HCT116 (cell line): ENCODE data around the gene DDX55. TPM values are rescaled to one million over a fixed set of nuclear protein-coding genes. Genes with fewer than 3 reads are reported as not detected.

ENCODE experiments used
- ATAC-seq: fragments of 200-7000 bp; cut with Tn5 transposase; 2 replicates; pipeline ENCODE4 v1.9.1; 2020; ENCODE audit warnings: mild to moderate bottlenecking, moderate library complexity
- BruUV-seq: library from RNA; stranded (reverse); fragments of 400-500 nt; replicated peaks from 2 replicates; lab custom pipeline; 2021; lab: Mats Ljungman, UMichigan
- CTCF ChIA-PET: fragments of 300-600 bp; sonication (Branson Sonifier 250); formaldehyde crosslinking; loops from one replicate; lab custom pipeline; 2021; ENCODE audit warnings: antibody characterized with exemption; lab: Charles Lee
- POLR2A ChIA-PET: fragments of 300-600, 350-600 bp; sonication (Branson Sonifier 250); formaldehyde crosslinking; loops from one replicate; lab custom pipeline; 2021; ENCODE audit warnings: antibody characterized with exemption; lab: Charles Lee
- RAD21 ChIA-PET, 2 experiments: fragments of 300-600 bp; sonication (Branson Sonifier 250); formaldehyde crosslinking; loops; one replicate each; lab custom pipeline; 2023; ENCODE audit warnings: low total read pairs in 2 of 2; ENCODE audit not compliant: uncharacterized antibody in 2 of 2, unreplicated experiment in 2 of 2, low non-redundant PET in 1 of 2; lab: Charles Lee
- DNase-seq: peaks from one replicate; pipeline ENCODE4 v3.0.0-alpha.2; 2010; ENCODE audit warnings: low read depth, low spot score
- H2AFZ ChIP-seq: fragments of 200-600 bp; shearing (Covaris generic), sonication (generic); 2 replicates; pipeline ENCODE4 v1.6.1; 2017; ENCODE audit warnings: low read depth, mixed run types, mixed read lengths, antibody characterized with exemption, low read length; ENCODE audit not compliant: poor library complexity, severe bottlenecking
- H3K27ac ChIP-seq: 2 replicates; pipeline ENCODE4 v1.5.1; 2012; ENCODE audit warnings: low read depth, low read length
- H3K27me3 ChIP-seq: fragments of 200-600 bp; sonication (generic); 2 replicates; pipeline ENCODE4 v1.6.1; 2016; ENCODE audit warnings: mixed run types, low read length, mixed read lengths; ENCODE audit not compliant: insufficient read depth
- H3K36me3 ChIP-seq, 2 experiments: fragments of 200-500 bp in 1 of 2; fragments of 200-600 bp in 1 of 2; sonication (Bioruptor generic) in 1 of 2; sonication (generic) in 1 of 2; 2 replicates each; pipeline versions ENCODE4 v1.5.1 to v1.6.1; 2014 to 2016; ENCODE audit warnings: low read length in 2 of 2, inconsistent platforms in 1 of 2, mixed read lengths in 1 of 2, mixed run types in 1 of 2; ENCODE audit not compliant: insufficient read depth in 2 of 2, control insufficient read depth in 1 of 2
- H3K4me1 ChIP-seq, 2 experiments: fragments of 200-600 bp in 1 of 2; sonication (generic) in 1 of 2; 2 replicates each; pipeline versions ENCODE4 v1.5.1 to v1.6.1; 2012 to 2017; ENCODE audit warnings: low read length in 2 of 2, inconsistent platforms in 1 of 2, mild to moderate bottlenecking in 1 of 2, mixed read lengths in 1 of 2, mixed run types in 1 of 2, moderate library complexity in 1 of 2; ENCODE audit not compliant: insufficient read depth in 2 of 2, control insufficient read depth in 1 of 2
- H3K4me2 ChIP-seq: fragments of 200-600 bp; sonication (generic); 2 replicates; pipeline ENCODE4 v1.6.1; 2017; ENCODE audit warnings: mixed run types, low read length, mixed read lengths
- H3K4me3 ChIP-seq, 2 experiments: fragments of 200-600 bp in 1 of 2; sonication (generic) in 1 of 2; replicated peaks in 1 of 2; 2 replicates each; pipeline ENCODE4 v1.5.1; 2011 to 2016; ENCODE audit warnings: low read length in 2 of 2, control low read depth in 1 of 2, low read depth in 1 of 2, mild to moderate bottlenecking in 1 of 2, mixed read lengths in 1 of 2, mixed run types in 1 of 2
- H3K79me2 ChIP-seq: fragments of 200-600 bp; sonication (generic); 2 replicates; pipeline ENCODE4 v1.6.1; 2017; ENCODE audit warnings: mild to moderate bottlenecking, mixed run types, low read length, moderate library complexity, mixed read lengths; ENCODE audit not compliant: insufficient read depth
- H3K9ac ChIP-seq: fragments of 200-600 bp; sonication (generic); 2 replicates; pipeline ENCODE4 v1.6.1; 2016; ENCODE audit warnings: low read length, mixed read lengths
- H3K9me2 ChIP-seq: fragments of 200-600 bp; sonication (generic), shearing (Covaris generic); 2 replicates; pipeline ENCODE4 v1.6.1; 2017; ENCODE audit warnings: mixed run types, mild to moderate bottlenecking, moderate library complexity; ENCODE audit not compliant: insufficient read depth
- H3K9me3 ChIP-seq, 2 experiments: fragments of 200-500 bp in 1 of 2; fragments of 200-600 bp in 1 of 2; sonication (Bioruptor generic) in 1 of 2; sonication (generic) in 1 of 2; 2 replicates each; pipeline ENCODE4 v1.6.1; 2014 to 2017; ENCODE audit warnings: low read length in 2 of 2, mixed read lengths in 2 of 2, inconsistent platforms in 1 of 2, low read depth in 1 of 2, mild to moderate bottlenecking in 1 of 2, mixed run types in 1 of 2, moderate library complexity in 1 of 2; ENCODE audit not compliant: control insufficient read depth in 1 of 2, insufficient read depth in 1 of 2
- H4K20me1 ChIP-seq: fragments of 200-600 bp; sonication (generic), shearing (Covaris generic); 2 replicates; pipeline ENCODE4 v1.6.1; 2017; ENCODE audit warnings: mixed run types, mild to moderate bottlenecking, moderate library complexity; ENCODE audit not compliant: insufficient read depth
- CBX3 ChIP-seq: IDR thresholded peaks from 2 replicates; pipeline ENCODE4 v1.6.1; 2012; ENCODE audit warnings: low read depth
- CEBPB ChIP-seq: IDR thresholded peaks from 2 replicates; pipeline ENCODE4 v1.6.1; 2012; ENCODE audit warnings: low read depth
- ELF1 ChIP-seq: IDR thresholded peaks from 2 replicates; pipeline ENCODE4 v1.6.1; 2012; ENCODE audit warnings: low read depth, borderline replicate concordance
- EZH2 ChIP-seq: fragments of 200-600 bp; sonication (generic); IDR thresholded peaks from 2 replicates; pipeline ENCODE4 v1.6.1; 2017; ENCODE audit warnings: antibody characterized with exemption, mixed run types
- EZH2phosphoT487 ChIP-seq: fragments of 200-600 bp; IDR thresholded peaks from 2 replicates; pipeline ENCODE4 v1.6.1; 2018; ENCODE audit warnings: antibody characterized with exemption, borderline replicate concordance
- FOSL1 ChIP-seq: IDR thresholded peaks from 2 replicates; pipeline ENCODE4 v1.6.1; 2012; ENCODE audit warnings: low read depth
- JUND ChIP-seq: IDR thresholded peaks from 2 replicates; pipeline ENCODE4 v1.6.1; 2012
- POLR2AphosphoS5 ChIP-seq: IDR thresholded peaks from 2 replicates; pipeline ENCODE4 v1.6.1; 2011; ENCODE audit warnings: mild to moderate bottlenecking, low read depth, low read length, moderate library complexity
- SIN3A ChIP-seq: IDR thresholded peaks from 2 replicates; pipeline ENCODE4 v1.6.1; 2012; ENCODE audit warnings: low read depth
- SP1 ChIP-seq: IDR thresholded peaks from 2 replicates; pipeline ENCODE4 v1.6.1; 2012; ENCODE audit warnings: low read depth
- SRF ChIP-seq: IDR thresholded peaks from 2 replicates; pipeline ENCODE4 v1.6.1; 2012; ENCODE audit warnings: low read depth
- TCF7L2 ChIP-seq: IDR thresholded peaks from 2 replicates; pipeline ENCODE4 v1.7.0; 2011; ENCODE audit warnings: borderline replicate concordance, inconsistent platforms; ENCODE audit not compliant: insufficient read depth, insufficient read length; ENCODE audit errors: extremely low read depth
- YY1 ChIP-seq: IDR thresholded peaks from 2 replicates; pipeline ENCODE4 v1.6.1; 2011; ENCODE audit warnings: low read length, low read depth, moderate library complexity, mild to moderate bottlenecking; ENCODE audit not compliant: insufficient replicate concordance; ENCODE audit errors: extremely low read depth
- ZBTB33 ChIP-seq: IDR thresholded peaks from 2 replicates; pipeline ENCODE4 v1.6.1; 2011; ENCODE audit warnings: mild to moderate bottlenecking, low read length, moderate library complexity; ENCODE audit not compliant: insufficient replicate concordance; ENCODE audit errors: extremely low read depth
- ZFX ChIP-seq: fragments of 450-650 bp; IDR thresholded peaks from 2 replicates; pipeline ENCODE4 v1.6.1; 2017
- ZNF274 ChIP-seq: fragments of 200-500 bp; sonication (Bioruptor generic); IDR thresholded peaks from 2 replicates; pipeline ENCODE4 v1.6.1; 2014; ENCODE audit warnings: mild to moderate bottlenecking, low read depth, low read length, inconsistent platforms
- intact Hi-C: fragments of 100-400 bp; cut with micrococcal nuclease; formaldehyde crosslinking; loops from 2 replicates; pipeline ENCODE4 v1.10.0; 2022
- total RNA-seq: library from RNA; stranded (reverse); gene quantifications from one replicate; pipeline ENCODE4 v1.2.1, GENCODE V29; 2021; ENCODE audit not compliant: unreplicated experiment
- TF ChIP-seq, protein P1 (sequence below): IDR thresholded peaks from 2 replicates; pipeline ENCODE4 v1.6.1; 2012
- TF ChIP-seq, protein P2 (sequence below): IDR thresholded peaks from 2 replicates; pipeline ENCODE4 v1.6.1; 2012
- TF ChIP-seq, protein P3 (sequence below): IDR thresholded peaks from 2 replicates; pipeline ENCODE4 v1.6.1; 2012; ENCODE audit warnings: low read depth

The DDX55 gene
- total RNA-seq, 1 experiment from 2014 or later: 41.8 TPM

- intact Hi-C loops: no loop called here
- ChIA-PET RAD21 (no interaction called here), POLR2A (no interaction called here), CTCF (interaction anchor here (1.0 kb wide), 1 partner anchor 11 kb away, joined by 4 read pairs; no protein-coding TSS in a partner anchor)
- no peak overlapping the region for H2AFZ ChIP-seq
- H3K36me3 ChIP-seq: peaks cover 57 to 76% of the 10 kb centered on the region in 2 experiments
- no peak overlapping the region for H3K4me3 ChIP-seq
- H3K27ac ChIP-seq: no peak overlapping the region
- H3K9me3 ChIP-seq: no peaks in the 10 kb centered on the region
- no peaks in the 10 kb centered on the region for H3K9me2 ChIP-seq
- DNase-seq (no peak), ATAC-seq (no peak)
- H3K9ac ChIP-seq: no peak overlapping the region
- peaks cover 95% of the 10 kb centered on the region for H3K79me2 ChIP-seq
- TF ChIP-seq EZH2 (no peak), CBX3 (no peak), ELF1 (no peak), YY1 (no peak), SRF (no peak), TCF7L2 (no peak), SIN3A (no peak), FOSL1 (no peak), ZBTB33 (no peak), POLR2AphosphoS5 (no peak), ZFX (no peak), JUND (no peak), SP1 (no peak), EZH2phosphoT487 (no peak), ZNF274 (no peak), CEBPB (no peak)
- TF ChIP-seq, protein P1, sequence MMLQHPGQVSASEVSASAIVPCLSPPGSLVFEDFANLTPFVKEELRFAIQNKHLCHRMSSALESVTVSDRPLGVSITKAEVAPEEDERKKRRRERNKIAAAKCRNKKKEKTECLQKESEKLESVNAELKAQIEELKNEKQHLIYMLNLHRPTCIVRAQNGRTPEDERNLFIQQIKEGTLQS: no peak
- TF ChIP-seq, protein P2, sequence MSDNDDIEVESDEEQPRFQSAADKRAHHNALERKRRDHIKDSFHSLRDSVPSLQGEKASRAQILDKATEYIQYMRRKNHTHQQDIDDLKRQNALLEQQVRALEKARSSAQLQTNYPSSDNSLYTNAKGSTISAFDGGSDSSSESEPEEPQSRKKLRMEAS: no peak
- TF ChIP-seq, protein P3, sequence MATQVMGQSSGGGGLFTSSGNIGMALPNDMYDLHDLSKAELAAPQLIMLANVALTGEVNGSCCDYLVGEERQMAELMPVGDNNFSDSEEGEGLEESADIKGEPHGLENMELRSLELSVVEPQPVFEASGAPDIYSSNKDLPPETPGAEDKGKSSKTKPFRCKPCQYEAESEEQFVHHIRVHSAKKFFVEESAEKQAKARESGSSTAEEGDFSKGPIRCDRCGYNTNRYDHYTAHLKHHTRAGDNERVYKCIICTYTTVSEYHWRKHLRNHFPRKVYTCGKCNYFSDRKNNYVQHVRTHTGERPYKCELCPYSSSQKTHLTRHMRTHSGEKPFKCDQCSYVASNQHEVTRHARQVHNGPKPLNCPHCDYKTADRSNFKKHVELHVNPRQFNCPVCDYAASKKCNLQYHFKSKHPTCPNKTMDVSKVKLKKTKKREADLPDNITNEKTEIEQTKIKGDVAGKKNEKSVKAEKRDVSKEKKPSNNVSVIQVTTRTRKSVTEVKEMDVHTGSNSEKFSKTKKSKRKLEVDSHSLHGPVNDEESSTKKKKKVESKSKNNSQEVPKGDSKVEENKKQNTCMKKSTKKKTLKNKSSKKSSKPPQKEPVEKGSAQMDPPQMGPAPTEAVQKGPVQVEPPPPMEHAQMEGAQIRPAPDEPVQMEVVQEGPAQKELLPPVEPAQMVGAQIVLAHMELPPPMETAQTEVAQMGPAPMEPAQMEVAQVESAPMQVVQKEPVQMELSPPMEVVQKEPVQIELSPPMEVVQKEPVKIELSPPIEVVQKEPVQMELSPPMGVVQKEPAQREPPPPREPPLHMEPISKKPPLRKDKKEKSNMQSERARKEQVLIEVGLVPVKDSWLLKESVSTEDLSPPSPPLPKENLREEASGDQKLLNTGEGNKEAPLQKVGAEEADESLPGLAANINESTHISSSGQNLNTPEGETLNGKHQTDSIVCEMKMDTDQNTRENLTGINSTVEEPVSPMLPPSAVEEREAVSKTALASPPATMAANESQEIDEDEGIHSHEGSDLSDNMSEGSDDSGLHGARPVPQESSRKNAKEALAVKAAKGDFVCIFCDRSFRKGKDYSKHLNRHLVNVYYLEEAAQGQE: no peak
- no peaks in the 10 kb centered on the region for H3K27me3 ChIP-seq
- H3K4me1 ChIP-seq: peaks cover 0 to 3% of the 10 kb centered on the region in 2 experiments; a peak in 1 of 4 replicates
- BruUV-seq: no TSS peak
- H3K4me2 ChIP-seq: no peak overlapping the region
- no peaks in the 10 kb centered on the region for H4K20me1 ChIP-seq
Measured at GRCh38 chr12:123607756-123608155, 5.9 kb downstream of the DDX55 start.
